GM23338 (cell line): ENCODE measurements around the gene CNTNAP3. TPM values are rescaled to one million over a fixed set of nuclear protein-coding genes. Genes with fewer than 3 reads are reported as not detected.
"Not testable (repeated sequence)": the region's sequence is repeated elsewhere in the genome, so short reads cannot be mapped to it uniquely, and the experiment has no call there.

ENCODE experiments used
- ATAC-seq: fragments of 200-7000 bp; cut with Tn5 transposase; 3 replicates; pipeline ENCODE4 v1.9.1; 2020
- DNase-seq: peaks from one replicate; pipeline ENCODE4 v3.0.0-alpha.2; 2015; ENCODE audit warnings: low spot score
- H2AFZ ChIP-seq: fragments of 200-600 bp; sonication (generic); 2 replicates; pipeline ENCODE4 v1.8.0; 2016; ENCODE audit warnings: antibody characterized with exemption, mild to moderate bottlenecking, moderate library complexity
- H3F3A ChIP-seq: fragments of 200-600 bp; sonication (generic); replicated peaks from 2 replicates; pipeline ENCODE4 v1.8.0; 2017; ENCODE audit warnings: antibody characterized with exemption, mixed run types, low read depth
- H3K27ac ChIP-seq: fragments of 200-600 bp; sonication (generic); 2 replicates; pipeline ENCODE4 v1.6.1; 2016; ENCODE audit warnings: low read depth
- H3K27me3 ChIP-seq: fragments of 200-600 bp; sonication (generic); 2 replicates; pipeline ENCODE4 v1.8.0; 2016; ENCODE audit warnings: mild to moderate bottlenecking, mixed run types, moderate library complexity; ENCODE audit not compliant: insufficient read depth
- H3K36me3 ChIP-seq: fragments of 200-600 bp; sonication (generic); 2 replicates; pipeline ENCODE4 v1.8.0; 2016; ENCODE audit warnings: mild to moderate bottlenecking; ENCODE audit not compliant: insufficient read depth
- H3K4me1 ChIP-seq: fragments of 200-600 bp; sonication (generic); 2 replicates; pipeline ENCODE4 v1.8.0; 2016; ENCODE audit warnings: mild to moderate bottlenecking, moderate library complexity; ENCODE audit not compliant: insufficient read depth
- H3K4me2 ChIP-seq: fragments of 200-600 bp; sonication (generic); 2 replicates; pipeline ENCODE4 v1.7.1; 2017; ENCODE audit warnings: mixed run types
- H3K4me3 ChIP-seq: fragments of 200-600 bp; sonication (generic); 2 replicates; pipeline ENCODE4 v1.6.1; 2016; ENCODE audit warnings: mixed run types
- H3K79me2 ChIP-seq: fragments of 200-600 bp; sonication (generic); replicated peaks from 2 replicates; pipeline ENCODE4 v1.8.0; 2017; ENCODE audit warnings: mild to moderate bottlenecking; ENCODE audit not compliant: insufficient read depth
- H3K9me2 ChIP-seq: fragments of 200-600 bp; sonication (generic); 2 replicates; pipeline ENCODE4 v1.8.0; 2017; ENCODE audit not compliant: insufficient read depth
- H4K20me1 ChIP-seq: fragments of 200-600 bp; sonication (generic); replicated peaks from 2 replicates; pipeline ENCODE4 v1.8.0; 2017; ENCODE audit warnings: mild to moderate bottlenecking; ENCODE audit not compliant: insufficient read depth
- H3K27ac Mint-ChIP-seq: 2 replicates; pipeline ENCODE4 v1.8.0; 2020; ENCODE audit warnings: inconsistent platforms, mild to moderate bottlenecking, moderate library complexity, mixed read lengths
- H3K27me3 Mint-ChIP-seq: 3 replicates; pipeline ENCODE4 v1.8.0; 2022; ENCODE audit warnings: low read depth, mild to moderate bottlenecking, moderate library complexity, mixed read lengths, inconsistent platforms; ENCODE audit not compliant: insufficient read depth, poor library complexity
- H3K36me3 Mint-ChIP-seq: 3 replicates; pipeline ENCODE4 v1.8.0; 2021; ENCODE audit warnings: low read depth, mild to moderate bottlenecking, inconsistent platforms, moderate library complexity, mixed read lengths
- H3K4me1 Mint-ChIP-seq: 3 replicates; pipeline ENCODE4 v1.8.0; 2020; ENCODE audit warnings: mild to moderate bottlenecking, inconsistent platforms, mixed read lengths
- H3K4me3 Mint-ChIP-seq: 3 replicates; pipeline ENCODE4 v1.8.0; 2021; ENCODE audit warnings: moderate library complexity, mild to moderate bottlenecking, inconsistent platforms, mixed read lengths
- H3K9me3 Mint-ChIP-seq: 3 replicates; pipeline ENCODE4 v1.8.0; 2020; ENCODE audit warnings: moderate library complexity, mild to moderate bottlenecking, inconsistent platforms, mixed read lengths
- polyA plus RNA-seq: library from polyadenylated mRNA; unstranded; fragments of >200 nt; fragmentation: Nextera tagmentation; extraction: Ambion mirVana; gene quantifications from 2 replicates; pipeline ENCODE4 v1.2.1, GENCODE V29; 2016
- small RNA-seq: library from RNA; depleted of rRNA; stranded (forward); fragments of <200 nt; gene quantifications from one replicate; pipeline ENCODE3, GENCODE V24; 2014; ENCODE audit warnings: low replicate concordance
- total RNA-seq: library from RNA; depleted of rRNA; stranded (reverse); fragments of >200 nt; shearing (Covaris generic); gene quantifications from 2 replicates; pipeline ENCODE4 v1.2.3, GENCODE V29; 2014; rRNA removed

Gene CNTNAP3
- total and polyA plus RNA-seq, 2 experiments from 2014 or later, result 3.1 to 11.4 TPM

DNA sequence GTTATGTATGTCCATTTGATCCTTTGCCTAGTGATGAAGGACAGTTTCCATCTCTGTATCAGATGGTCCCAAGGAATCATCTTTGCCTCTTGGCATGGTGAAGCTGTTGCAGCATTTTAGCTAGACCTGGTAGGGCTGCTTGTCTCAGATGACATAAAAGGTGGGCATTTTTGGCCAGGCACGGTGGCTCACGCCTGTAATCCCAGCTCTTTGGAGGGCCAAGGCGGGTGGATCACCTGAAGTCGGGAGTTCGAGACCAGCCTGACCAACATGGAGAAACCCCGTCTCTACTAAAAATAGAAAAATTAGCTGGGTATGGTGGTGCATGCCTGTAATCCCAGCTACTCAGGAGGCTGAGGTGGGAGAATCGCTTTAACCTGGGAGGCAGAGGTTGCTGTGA is 259.8 kb downstream of the CNTNAP3 start:
- ATAC-seq, H3K9me3 Mint-ChIP-seq, H3K4me3 ChIP-seq, H3K36me3 Mint-ChIP-seq, H2AFZ ChIP-seq, DNase-seq, H3K27me3 ChIP-seq, H3F3A ChIP-seq, H3K27ac Mint-ChIP-seq, H3K27ac ChIP-seq, H3K4me1 ChIP-seq, H3K79me2 ChIP-seq, H3K36me3 ChIP-seq, H4K20me1 ChIP-seq, H3K4me2 ChIP-seq, H3K4me3 Mint-ChIP-seq, H3K9me2 ChIP-seq, H3K27me3 Mint-ChIP-seq, H3K4me1 Mint-ChIP-seq: not testable (repeated sequence)

DNA sequence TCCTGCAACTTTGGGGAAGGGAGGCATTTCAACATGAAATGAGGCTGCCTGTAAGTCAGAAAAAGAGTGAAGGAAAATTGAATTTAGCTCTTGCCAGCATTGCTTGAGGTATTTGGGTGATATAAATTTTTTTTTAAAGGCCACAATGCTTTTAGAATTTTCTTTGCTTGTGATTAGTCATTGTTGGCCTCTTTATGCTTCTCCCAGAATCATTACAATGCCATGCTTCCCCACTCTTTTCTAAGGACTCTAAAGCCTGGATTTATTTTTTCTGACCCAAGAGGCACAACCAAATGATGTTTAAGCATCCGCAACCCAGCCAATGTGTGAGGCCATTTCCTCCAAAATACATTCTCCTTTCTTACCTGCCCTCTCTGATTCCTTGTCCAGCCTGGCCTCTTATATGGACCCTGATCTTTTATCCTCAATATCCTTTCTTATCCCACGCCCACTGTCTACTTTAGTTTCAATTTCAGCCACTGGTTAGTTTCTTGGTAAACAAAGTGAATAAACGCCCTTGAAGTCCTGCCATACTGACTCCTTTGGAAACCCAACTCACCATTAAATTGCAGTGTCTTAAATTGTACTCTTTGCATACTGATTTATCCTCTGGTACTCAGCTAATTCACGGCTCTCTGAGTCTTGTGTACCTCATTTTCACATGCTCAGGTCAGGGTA is 261.9 kb downstream of the CNTNAP3 start:
- H3K27me3 ChIP-seq, H2AFZ ChIP-seq, DNase-seq, H4K20me1 ChIP-seq, H3K4me2 ChIP-seq, H3K9me3 Mint-ChIP-seq, ATAC-seq, H3K36me3 ChIP-seq, H3K4me3 ChIP-seq, H3K4me1 Mint-ChIP-seq, H3K9me2 ChIP-seq, H3F3A ChIP-seq, H3K36me3 Mint-ChIP-seq, H3K27ac Mint-ChIP-seq, H3K27me3 Mint-ChIP-seq, H3K4me3 Mint-ChIP-seq, H3K79me2 ChIP-seq, H3K4me1 ChIP-seq, H3K27ac ChIP-seq: not testable (repeated sequence)

Small RNAs within 50 kb of the gene (small RNA-seq; reads per million reads assigned to genes)
- not detected for gene RN7SL640P

Other genes starting within 250 kb of the CNTNAP3 start
- gene SPATA31A1, start 67.5 kb upstream of the CNTNAP3 start, total RNA-seq, result not detected in 2 replicates
- gene SPATA31A1, start 67.5 kb upstream of the CNTNAP3 start, polyA plus RNA-seq, result not detected in 2 replicates